GM10266 (cell line): ENCODE results near the gene PNRC2.
"Not testable (repeated sequence)": the region's sequence is repeated elsewhere in the genome, so short reads cannot be mapped to it uniquely, and the experiment has no call there.

Source experiments
- DNase-seq: peaks from one replicate; pipeline ENCODE4 v3.0.0; 2012; ENCODE audit errors: extremely low spot score
- CTCF ChIP-seq: IDR thresholded peaks from 2 replicates; pipeline ENCODE4 v1.5.1; 2012; ENCODE audit warnings: mild to moderate bottlenecking, low read depth; ENCODE audit not compliant: control insufficient read depth, insufficient read depth; ENCODE audit errors: missing control alignments

The PNRC2 gene

DNA sequence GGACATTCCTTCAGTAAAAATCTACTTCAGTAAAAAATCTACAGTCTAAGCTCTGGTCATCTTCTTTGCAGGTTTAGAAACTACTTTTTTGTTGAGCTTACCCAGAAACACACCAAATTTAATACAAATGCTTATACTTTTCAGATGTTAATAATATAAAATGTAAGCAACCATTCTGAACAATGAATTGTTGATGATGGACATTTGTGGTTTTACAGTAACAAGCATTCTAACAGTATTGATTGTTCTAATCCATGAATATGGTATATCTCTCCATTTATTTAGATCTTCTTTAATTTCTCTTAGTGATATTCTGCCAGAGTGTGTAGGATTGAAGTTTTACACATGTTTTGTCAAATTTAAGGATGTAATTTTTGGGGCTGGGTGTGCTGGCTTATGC lies 47.5 kb downstream of the PNRC2 start:
- DNase-seq: no peak
- no peak for TF ChIP-seq CTCF

- not testable (repeated sequence) for DNase-seq
Measured at GRCh38 chr1:24008574-24009184, 49.1 kb downstream of the PNRC2 start.

- DNase-seq: no peak
- TF ChIP-seq CTCF: no peak
Measured at GRCh38 chr1:24009406-24009805, 49.8 kb downstream of the PNRC2 start.

- TF ChIP-seq CTCF: no peak
- no peak for DNase-seq
Measured at GRCh38 chr1:24010650-24011049, 51.0 kb downstream of the PNRC2 start.

DNA sequence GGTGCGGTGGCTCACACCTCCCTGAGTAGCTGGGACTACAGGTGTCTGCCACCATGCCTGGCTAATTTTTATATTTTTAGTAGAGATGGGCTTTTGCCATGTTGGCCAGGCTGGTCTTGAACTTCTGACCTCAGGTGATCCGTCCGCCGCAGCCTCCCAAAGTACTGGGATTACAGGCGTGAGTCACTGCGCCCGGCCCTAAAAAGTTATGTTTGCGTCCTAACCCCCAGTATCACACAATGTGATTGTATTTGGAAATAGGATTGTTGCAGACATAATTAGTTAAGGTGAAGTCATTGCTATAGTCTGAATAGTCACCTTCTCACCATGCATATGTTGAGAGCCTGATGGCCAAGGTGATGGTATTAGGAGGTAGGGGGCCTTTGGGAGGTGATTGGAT lies 53.2 kb downstream of the PNRC2 start:
- DNase-seq: not testable (repeated sequence)
